GM19238 (cell line): ENCODE measurements around the gene EYA2.
"Not testable (repeated sequence)": the region's sequence is repeated elsewhere in the genome, so short reads cannot be mapped to it uniquely, and the experiment has no call there.

ENCODE experiments used
- DNase-seq: peaks from one replicate; pipeline ENCODE4 v3.0.0; 2011; ENCODE audit warnings: low spot score; ENCODE audit not compliant: insufficient read length

Gene EYA2

DNA sequence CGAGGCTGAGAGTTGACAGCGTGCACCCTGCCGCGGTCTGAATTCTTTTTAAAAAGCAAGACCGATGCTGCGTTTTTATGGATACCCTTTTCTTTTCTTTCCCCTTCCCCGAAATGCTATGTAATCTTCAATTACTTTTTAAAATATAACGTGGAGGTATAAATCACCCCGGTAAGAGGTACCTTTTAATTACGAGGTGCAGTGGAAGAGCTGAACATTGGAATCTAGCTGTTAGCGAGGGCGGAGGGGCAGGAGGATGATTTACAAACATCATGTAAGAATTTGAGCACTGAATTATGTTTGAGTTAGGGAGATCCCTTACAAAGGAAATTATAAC is 1.2 kb downstream of the EYA2 start:
- DNase-seq = no peak

DNA sequence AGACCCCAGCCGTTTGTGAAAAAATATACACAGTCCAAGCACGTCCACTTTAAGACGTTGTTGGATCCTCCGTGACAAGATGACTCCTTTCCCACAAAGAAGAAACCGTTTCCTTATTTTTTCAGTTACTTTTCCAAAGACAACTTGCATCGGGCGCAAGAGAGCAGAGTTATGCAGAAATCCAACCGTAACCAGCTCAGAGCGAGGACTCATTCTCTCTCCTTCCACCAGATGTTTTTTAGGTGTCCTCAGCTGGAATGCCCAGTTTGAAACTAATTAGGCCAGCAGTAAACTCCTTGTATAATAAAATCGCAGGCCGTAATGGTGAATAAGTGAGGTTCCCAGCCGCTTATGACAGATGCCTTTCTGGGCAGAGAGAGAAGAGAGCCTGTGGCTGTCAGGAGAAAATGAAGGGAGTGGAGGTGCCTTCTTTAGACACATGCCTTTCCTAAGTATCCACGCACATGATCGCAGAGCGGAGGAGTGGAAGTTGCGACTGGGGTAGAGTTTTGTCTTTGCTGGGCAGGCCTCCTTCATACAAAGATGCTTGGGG is 2.8 kb downstream of the EYA2 start:
- DNase-seq = no peak

DNA sequence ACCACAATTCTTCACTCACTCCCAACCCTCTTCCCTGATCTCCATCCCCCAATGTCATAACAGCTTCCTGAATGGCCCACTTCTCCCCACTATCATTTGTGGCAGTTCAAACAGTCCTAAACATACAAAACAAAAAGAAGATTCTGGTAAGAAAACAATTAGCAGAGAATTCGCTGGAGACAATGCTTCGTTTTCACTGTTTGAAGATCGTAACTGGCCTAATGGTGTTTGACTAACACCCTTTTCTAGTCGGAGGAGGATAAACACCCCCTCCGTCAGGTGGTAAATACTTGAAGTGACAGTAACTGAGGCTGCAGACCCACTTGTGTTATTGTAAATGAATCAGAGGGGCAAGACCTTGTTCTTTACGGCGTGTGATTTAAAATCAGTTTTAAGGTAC is 3.8 kb downstream of the EYA2 start:
- DNase-seq = no peak

DNA sequence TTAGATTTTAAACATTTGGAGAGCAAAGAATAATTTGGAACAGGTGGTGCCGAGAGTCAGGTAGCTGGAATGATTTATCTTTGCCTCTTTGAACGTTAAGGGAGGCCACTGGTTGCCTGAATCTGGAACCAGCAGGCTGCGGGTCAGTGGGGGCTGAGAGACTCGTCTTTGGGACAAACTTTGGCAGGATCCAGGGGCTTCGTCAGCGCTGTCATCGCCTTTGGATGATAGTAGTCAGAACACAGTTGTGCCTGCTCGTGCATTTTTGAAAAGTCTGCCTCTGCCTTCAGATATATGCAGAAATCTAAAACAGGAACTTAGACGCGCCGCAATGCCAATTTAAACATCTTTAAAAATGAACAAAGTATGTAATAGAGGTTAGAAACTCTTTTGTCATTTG is 5.0 kb downstream of the EYA2 start:
- DNase-seq = no peak

DNA sequence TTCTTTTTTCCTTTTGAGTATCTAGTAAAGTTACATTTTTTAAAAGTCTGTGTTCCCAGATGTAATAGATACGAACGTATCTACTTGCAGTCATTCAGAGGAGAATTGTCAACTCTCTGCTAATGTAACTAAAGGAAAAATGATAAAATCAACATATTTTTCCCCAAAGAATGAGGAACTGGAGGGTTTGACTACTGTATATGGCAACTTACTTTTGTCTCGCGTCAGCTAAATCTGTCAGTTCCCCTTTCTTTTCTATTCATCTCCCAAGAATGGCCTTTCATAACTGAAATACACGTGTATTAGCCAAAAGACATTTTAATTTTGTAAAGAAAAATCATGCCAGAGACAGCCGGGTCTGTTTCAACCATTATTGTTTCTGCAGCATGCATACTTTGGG is 5.4 kb downstream of the EYA2 start:
- no peak for DNase-seq

DNA sequence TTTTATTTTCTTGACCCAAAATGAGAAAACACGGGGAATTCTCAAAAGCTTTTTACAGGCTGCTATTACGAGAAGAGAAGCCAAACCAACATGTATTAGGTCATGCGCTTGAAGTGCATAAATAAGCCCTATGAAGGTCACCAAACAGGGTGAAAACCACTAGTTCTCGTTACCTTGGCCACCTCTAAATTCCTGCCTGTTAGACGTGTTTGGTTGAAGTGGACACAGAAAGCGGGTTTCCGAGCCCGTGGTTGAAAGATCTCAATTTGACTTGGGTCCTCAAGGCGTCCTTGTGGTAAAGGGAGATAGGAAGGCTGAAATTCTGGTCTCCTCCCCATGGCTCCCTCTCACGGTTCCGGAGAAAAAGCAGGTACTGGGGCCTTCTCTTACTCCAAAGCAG is 6.2 kb downstream of the EYA2 start:
- DNase-seq = no peak

DNA sequence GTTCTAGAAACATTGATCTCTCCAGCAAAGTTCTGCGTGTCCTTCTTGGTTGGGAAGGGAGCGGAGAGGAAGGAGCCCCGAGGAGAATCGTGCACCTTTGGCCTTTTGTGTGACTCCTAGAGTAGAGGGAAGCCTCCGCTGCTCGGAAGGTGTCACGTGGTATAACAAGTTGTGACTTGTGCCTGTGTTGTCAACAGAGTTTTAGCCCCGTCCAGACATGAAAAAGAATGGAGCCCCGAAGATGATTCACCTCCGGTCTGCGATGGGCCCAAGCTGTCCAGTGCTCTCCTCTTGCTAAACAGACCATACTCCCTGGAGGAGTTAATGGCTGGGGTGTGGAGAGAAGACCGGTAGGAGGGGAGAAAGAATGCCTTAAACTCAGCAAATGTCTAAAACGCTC is 7.0 kb downstream of the EYA2 start:
- DNase-seq = no peak

DNA sequence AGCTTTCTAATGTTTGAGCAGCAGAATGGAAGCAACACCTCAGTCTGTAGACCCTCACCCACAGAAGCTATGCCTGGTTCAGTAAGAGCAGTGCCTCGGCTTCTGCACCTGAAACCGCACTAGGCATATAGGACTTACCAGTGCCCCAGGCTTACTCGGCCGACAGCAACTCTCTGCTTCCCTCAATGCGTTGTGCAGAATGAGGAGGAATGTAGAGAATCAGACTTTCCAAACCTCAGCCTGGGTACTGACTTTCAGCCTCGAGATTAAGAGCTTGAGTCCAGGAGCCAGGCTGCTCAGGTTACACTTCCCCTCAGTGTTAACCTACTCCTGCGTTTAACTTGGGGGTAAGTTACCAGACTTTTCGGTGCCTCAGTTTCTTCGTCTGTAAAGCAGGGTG is 8.6 kb downstream of the EYA2 start:
- no peak for DNase-seq

DNA sequence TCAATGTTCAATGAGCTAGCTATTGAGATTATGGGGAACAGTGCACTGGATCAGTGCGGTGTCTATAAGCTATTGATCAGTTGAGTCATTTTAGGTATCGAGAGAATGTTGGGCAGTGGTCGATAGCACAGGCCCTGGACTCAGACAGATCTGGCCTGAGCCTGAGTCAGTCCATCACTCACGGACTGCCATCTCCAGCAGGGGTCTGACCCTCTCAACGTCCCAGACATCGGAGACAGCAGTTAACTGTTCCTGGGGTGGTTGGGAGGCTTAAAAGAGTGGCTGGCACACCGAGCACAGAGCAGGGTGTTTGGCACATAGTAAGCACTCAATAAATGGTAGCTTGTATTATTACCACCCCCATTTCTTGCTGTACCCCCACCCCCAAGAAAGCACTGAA is 9.3 kb downstream of the EYA2 start:
- no peak for DNase-seq

DNA sequence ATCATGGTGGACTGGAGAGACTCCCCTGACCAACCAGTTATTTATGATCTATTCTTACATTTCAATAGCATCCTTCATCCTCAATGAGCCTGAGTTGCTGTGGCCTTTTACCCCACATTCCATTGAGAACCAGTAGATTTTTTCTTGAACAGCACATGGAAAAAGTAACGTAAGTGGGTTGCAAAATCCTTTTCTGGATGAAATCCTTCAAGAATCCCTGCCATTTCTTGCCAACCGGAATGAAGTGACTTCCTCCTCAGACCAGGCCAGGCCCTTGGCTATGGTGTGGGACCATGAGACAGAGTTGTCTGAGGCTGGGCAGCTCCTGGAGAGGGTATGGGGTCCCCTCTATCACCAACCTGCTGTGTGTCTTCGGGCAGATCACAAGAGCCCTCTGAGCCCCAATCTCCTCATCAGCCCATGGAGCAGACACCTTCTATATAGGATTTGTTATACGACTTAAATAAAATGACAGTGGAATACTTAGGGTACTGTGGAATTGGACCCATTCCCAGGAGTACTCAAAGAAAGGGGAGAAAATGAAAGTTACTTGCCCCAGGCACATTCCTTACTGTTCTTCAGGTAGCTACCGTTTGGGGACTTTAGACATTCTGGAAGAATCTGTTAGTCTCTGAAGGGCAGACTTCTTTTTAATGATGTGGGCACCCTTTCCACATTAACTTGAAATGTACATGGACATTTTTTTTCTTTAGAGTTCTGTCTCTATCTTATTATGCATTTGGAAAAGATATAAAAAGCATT is 10.9 kb downstream of the EYA2 start:
- no peak for DNase-seq

DNA sequence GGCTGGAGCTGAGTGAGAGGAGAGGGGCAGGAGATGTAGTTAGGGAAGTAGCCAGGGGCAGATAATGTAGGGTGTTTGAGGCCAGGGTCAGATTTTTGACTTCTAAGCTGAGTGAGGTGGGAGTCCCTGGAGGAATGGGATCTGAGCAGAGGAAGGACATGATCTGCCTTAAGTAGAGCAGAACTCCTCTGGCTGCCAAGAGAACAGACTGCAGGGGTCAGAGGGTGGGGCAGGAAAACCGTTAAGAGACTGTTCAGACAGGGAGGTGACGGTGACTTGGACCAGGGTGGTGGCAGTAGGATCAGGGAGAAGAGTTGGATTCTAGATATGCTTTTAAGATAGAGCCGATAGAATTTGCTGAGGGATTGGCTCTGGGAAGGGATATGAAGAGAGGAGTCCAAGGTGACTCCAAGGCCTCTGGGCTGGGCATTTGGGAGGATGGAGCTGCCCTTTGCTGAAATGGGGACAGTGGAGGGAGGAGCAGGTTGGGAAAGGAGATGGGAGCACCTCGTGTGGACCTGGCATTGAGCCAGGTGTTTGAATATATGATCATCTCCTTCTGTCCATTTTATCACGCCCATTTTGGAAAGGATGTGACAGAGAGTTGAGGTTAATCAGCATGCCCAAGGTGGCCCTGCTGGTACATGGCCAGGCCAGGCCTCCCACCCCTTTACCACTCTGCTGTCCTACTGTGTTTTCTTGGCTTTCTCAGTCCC is 18.8 kb downstream of the EYA2 start:
- no peak for DNase-seq

DNA sequence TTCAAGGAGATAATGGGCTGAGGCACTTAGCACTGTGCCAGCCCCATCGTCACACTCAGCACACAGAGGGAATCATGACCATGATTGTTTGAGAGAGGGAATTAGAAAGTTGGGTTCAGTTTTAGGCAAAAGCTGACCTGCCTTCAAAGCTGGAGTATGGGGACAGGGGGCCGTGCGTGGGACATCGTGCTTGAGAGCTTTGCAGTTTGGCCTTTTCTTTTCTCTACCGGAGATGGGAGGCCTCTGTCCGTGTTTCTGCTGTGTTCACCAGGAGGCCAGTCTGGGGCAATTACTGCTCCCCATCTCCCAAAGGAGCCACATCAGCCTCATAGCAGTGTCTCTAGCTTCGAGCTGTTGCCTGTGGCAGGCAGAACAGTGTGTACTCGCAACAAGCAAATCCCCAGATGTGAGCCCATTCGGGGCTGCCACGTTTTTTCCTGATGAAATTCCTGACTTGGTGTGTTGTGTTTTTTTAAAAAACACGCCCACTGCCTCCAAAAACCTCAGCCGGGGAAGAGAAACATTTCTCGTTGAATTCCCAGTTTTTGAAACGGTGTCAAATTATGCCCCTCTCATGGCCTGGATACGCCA is 20.2 kb downstream of the EYA2 start:
- DNase-seq = no peak

DNA sequence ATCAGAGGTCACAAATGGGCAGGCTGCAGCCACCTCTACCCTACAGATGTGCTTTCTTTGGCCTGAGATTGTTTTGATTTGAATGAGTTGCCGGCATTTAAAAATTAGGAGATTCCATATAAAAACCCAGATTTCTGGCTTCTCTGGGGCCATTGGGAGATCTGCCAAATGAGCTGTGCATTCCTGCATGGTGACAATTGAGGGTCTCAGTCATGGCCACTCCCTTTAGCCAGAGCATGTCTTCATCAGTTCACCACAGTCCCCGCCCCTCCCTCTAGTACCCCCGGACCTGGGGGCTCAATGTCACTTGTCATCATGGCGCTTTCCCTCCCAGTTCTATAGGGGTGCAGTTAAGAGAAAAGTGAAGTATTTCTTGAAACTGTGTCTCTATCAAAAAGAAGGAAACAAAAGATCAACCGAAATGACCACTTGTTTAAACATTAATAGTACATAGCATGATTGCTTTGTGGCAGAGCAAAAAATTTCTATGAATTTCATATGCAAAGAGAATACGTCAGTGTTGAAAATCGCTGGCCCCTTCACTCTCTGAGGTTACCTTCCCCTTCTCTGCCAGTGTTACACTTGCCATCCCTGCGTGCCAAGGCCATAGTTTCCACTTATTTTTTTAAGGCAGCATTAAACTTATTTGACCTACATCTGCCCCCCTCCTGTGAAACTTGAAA is 21.1 kb downstream of the EYA2 start:
- DNase-seq = no peak

DNA sequence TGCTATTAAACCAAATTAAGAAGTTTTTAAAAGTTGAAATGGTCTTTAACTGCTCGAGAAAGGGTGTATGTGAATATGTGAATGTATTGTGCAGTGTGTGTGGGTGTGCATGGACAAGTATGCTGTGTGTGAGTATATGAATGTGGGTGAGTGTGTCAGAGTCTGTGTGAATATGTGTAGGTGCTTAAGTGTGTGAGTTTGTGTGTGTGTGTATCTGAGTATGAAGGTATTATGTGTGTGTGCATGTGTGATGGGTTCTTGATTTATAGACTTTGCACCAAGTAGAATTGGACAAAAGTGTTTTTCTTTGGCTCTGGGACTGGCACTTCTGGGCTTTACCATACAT is 21.6 kb downstream of the EYA2 start:
- DNase-seq = no peak

DNA sequence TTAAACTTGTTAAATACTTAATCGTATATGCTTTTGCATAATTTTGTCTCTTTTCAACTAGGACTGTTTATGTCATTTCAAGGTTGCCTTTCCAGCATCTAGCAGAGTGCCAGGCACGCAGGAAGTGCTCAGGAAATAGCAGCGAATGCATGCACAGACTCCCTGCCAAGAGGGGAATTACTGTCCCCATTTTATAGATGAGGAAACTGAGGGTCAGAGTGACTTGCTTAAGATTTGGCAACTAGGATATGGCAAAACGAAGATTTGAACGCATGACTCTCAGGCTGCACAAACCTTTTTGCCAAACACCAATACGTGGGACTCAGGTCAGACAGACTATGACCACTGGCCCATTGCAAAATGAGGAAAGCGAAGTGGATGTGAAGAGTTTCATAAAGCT is 22.5 kb downstream of the EYA2 start:
- DNase-seq = no peak

DNA sequence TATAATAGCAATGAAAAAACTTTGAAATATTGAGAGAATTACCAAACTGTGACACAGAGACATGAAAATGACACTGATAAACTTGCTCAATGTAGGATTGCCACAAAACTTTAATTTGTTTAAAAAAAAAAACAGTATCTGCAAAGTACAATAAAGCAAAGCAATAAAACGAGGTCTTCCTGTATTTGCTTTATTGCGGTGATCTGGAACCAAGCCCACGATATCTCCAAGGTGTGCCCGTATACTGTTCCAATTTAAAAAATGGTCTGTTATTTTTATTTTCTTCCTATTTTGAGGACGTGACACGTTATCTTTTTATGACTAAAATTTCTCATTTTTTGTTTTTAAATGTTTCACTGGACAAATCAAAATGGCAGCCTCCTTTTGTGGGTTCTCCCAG is 25.5 kb downstream of the EYA2 start:
- no peak for DNase-seq

DNA sequence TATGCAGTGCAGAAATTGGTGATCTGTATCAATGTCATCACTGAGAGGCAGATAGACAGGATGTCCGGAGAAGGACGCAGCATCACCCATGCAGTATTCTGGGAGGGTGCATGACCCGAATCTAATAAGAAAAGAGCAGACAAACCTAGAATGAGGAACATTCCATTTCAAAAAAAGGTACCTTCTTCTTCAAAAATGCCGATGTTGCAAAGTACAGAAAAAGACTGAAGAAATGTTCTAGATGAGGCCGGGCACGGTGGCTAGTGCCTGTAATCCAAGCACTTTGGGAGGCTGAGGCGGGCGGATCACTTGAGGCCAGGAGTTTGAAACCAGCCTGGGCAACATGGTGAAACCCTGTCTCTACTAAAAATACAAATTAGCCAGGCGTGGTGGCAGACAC is 28.2 kb downstream of the EYA2 start:
- DNase-seq = not testable (repeated sequence)

DNA sequence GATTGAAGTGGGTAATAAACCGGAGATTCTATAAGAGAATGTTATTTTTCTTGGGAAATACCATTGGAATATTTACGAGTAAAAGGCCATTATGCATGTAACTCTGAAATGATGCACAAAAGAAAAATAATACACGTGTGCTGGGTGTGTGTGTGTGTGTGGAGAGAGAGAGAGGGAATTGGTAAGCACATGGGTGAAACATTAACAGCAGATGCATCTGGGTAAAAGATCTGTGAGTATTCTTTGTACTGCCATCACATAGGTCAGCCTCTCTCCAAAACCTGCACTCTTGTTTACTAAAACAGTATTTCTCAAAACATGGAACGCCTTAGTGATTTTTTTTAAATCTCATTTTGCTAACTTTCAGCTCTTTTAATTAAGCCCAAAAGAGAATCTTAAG is 28.9 kb downstream of the EYA2 start:
- DNase-seq = no peak

DNA sequence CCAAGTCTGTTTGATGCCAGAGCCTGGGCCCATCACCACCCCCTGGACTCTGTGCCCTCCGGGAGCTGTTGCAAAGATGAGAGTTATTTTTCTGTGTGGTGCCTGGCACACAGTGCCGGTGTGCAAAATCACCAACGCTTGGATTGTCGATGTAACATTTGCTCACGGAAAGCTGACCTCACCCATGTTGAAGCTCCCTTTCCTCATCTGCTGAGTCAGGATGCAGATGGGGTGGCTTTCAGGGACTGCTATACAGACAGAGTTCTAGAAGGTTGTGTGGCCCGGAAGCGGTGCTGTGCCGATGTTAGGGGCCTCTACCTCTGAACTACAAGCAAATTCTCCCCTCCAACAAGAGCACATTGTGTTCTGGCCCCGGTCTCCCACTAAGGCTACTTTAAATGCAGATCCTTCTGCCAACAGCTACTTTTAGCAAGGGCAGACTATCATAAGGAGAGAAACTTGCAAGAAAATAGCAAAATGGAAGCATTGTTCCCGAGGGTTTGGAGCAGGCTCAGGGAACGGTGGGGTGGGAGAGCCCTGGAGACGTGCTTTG is 34.0 kb downstream of the EYA2 start:
- DNase-seq = no peak

DNA sequence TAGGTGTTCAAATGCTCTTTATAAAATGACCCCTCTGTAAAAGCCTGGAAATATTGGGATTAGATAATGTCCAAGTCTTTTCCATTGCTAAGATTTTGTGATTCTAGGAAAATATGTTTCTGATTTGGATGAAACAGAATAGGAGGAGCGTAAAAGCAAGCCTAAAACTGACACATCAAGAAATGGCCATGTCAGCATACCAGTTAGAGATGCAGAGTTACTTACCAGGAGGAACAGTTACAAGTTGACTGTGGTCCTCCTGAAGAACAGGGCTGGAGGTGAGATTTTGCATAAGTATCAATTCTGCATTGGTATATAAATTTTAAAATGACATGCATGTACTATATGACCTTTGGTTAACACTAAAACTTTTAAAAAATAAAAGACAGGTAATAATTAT is 35.3 kb downstream of the EYA2 start:
- DNase-seq = no peak

DNA sequence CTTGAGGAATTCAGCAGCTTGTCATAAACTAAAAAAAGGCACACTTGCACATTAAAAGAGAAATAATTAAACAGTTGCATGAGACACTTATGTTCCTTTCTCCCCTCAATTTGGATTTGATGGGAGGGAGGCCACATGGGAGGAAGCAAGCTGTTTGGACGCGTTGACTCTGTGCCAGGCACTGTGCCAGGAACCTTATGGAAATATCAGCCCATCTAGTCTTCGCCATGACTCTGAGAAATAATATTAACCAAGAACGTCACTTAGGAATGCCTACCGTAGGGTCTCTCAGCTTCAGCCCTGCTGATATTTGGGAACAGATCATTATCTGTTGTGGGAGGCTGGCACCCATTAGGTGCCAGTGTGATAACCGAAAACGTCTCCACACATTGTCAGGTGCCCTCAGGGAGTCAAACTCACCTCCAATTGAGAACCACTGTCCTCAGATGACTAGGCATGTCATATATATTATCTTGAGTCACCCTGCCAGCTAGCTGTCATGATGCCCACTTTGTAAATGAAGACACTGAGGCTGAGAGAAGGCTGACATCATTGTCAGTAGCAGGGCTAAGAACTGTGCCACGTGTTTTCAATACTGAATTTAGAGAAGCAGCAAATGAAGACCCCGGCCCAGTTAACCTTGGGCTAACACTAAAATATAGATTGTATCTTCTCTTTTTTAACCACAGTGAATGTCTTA is 36.1 kb downstream of the EYA2 start:
- no peak for DNase-seq
